Keratinocyte (primary cell): Measurements from ENCODE around the gene ZBTB34. TPM values are rescaled to one million over a fixed set of nuclear protein-coding genes. Genes with fewer than 3 reads are reported as not detected.
A peak's percentile ranks its signal among the peaks of the same experiment; 100 is the strongest.

ENCODE experiments used
- DNase-seq: peaks from one replicate; pipeline ENCODE4 v3.0.0-alpha.2; 2011; ENCODE audit warnings: low read depth, missing footprints, low spot score
- FAIRE-seq: peaks from 2 replicates; lab custom pipeline; 2011; peaks lifted over from hg19 to GRCh38; lab: Jason Lieb, UNC
- H2AFZ ChIP-seq: 2 replicates; pipeline ENCODE4 v1.6.0; 2012; ENCODE audit warnings: low read length, control low read depth, inconsistent platforms; ENCODE audit not compliant: control insufficient read depth
- H3K27ac ChIP-seq: 2 replicates; pipeline ENCODE4 v1.5.1; 2011; ENCODE audit warnings: low read length; ENCODE audit not compliant: control insufficient read depth, insufficient read depth
- H3K27me3 ChIP-seq: 3 replicates; pipeline ENCODE4 v1.6.0; 2011; ENCODE audit warnings: low read length; ENCODE audit not compliant: control insufficient read depth, insufficient read depth; ENCODE audit errors: extremely low read depth
- H3K36me3 ChIP-seq, 2 experiments: 2 replicates in 1 of 2; 3 replicates in 1 of 2; pipeline ENCODE4 v1.5.1; 2011; ENCODE audit warnings: low read length in 2 of 2, mild to moderate bottlenecking in 1 of 2; ENCODE audit not compliant: control insufficient read depth in 2 of 2, insufficient read depth in 2 of 2; ENCODE audit errors: extremely low read depth in 1 of 2
- H3K4me1 ChIP-seq: 3 replicates; pipeline ENCODE4 v1.5.1; 2011; ENCODE audit warnings: low read length; ENCODE audit not compliant: control insufficient read depth, insufficient read depth; ENCODE audit errors: extremely low read depth
- H3K4me2 ChIP-seq: 3 replicates; pipeline ENCODE4 v1.6.0; 2011; ENCODE audit warnings: low read depth, low read length; ENCODE audit not compliant: control insufficient read depth, insufficient read depth; ENCODE audit errors: extremely low read depth
- H3K4me3 ChIP-seq, 3 experiments: fragments of 200-600 bp in 1 of 3; sonication (generic) in 1 of 3; 2 replicates in 2 of 3; 3 replicates in 1 of 3; pipeline ENCODE4 v1.5.1; 2011 to 2016; ENCODE audit warnings: low read length in 3 of 3, mild to moderate bottlenecking in 3 of 3, control low read depth in 2 of 3, inconsistent platforms in 1 of 3, low read depth in 1 of 3, mixed read lengths in 1 of 3, mixed run types in 1 of 3, moderate library complexity in 1 of 3; ENCODE audit not compliant: control insufficient read depth in 2 of 3, insufficient read depth in 2 of 3; ENCODE audit errors: extremely low read depth in 1 of 3
- H3K79me2 ChIP-seq: 2 replicates; pipeline ENCODE4 v1.6.0; 2012; ENCODE audit warnings: low read length; ENCODE audit not compliant: control insufficient read depth, insufficient read depth
- H3K9ac ChIP-seq: 3 replicates; pipeline ENCODE4 v1.6.0; 2011; ENCODE audit warnings: low read length; ENCODE audit not compliant: control insufficient read depth, insufficient read depth; ENCODE audit errors: extremely low read depth
- H3K9me1 ChIP-seq: 3 replicates; pipeline ENCODE4 v1.6.0; 2011; ENCODE audit warnings: low read length; ENCODE audit not compliant: control insufficient read depth, insufficient read depth; ENCODE audit errors: extremely low read depth
- H3K9me3 ChIP-seq: 2 replicates; pipeline ENCODE4 v1.5.1; 2012; ENCODE audit warnings: low read depth, low read length; ENCODE audit not compliant: control insufficient read depth
- H4K20me1 ChIP-seq: 3 replicates; pipeline ENCODE4 v1.6.0; 2011; ENCODE audit warnings: low read length; ENCODE audit not compliant: control insufficient read depth, insufficient read depth; ENCODE audit errors: extremely low read depth
- CTCF ChIP-seq, 3 experiments: IDR thresholded peaks in 1 of 3; conservative IDR thresholded peaks in 1 of 3; optimal IDR thresholded peaks in 1 of 3; 2 replicates in 2 of 3; 3 replicates in 1 of 3; pipeline versions ENCODE3 to v1.5.1; 2011; ENCODE audit warnings: low read length in 3 of 3, mild to moderate bottlenecking in 3 of 3, moderate library complexity in 2 of 3, control low read depth in 1 of 3, inconsistent platforms in 1 of 3; ENCODE audit not compliant: insufficient read depth in 2 of 3; ENCODE audit errors: extremely low read depth in 1 of 3
- EZH2 ChIP-seq: IDR thresholded peaks from one replicate; pipeline ENCODE4 v1.6.1; 2012; ENCODE audit warnings: inconsistent platforms, mild to moderate bottlenecking, low read length, moderate library complexity
- dilution Hi-C: fragments of 300-500 bp; cut with MboI; formaldehyde crosslinking; loops from one replicate; pipeline ENCODE4 v1.7.0; 2020; ENCODE audit warnings: low sequenced_read_pairs; ENCODE audit not compliant: extremely low pct_ligation_motif_present
- polyA plus RNA-seq, 5 experiments: library from polyadenylated mRNA; depleted of rRNA in 3 of 5; stranded (reverse) in 3 of 5; stranded (forward) in 1 of 5; unstranded in 1 of 5; fragments of >200 nt; gene quantifications; 1 replicate in 1 of 5; 2 replicates in 3 of 5; 3 replicates in 1 of 5; pipeline versions ENCODE4 v1.2.1 to v1.2.3, GENCODE V29; 2011 to 2012; ENCODE audit warnings: missing spikeins in 2 of 5, low read depth in 1 of 5, low replicate concordance in 1 of 5

Gene ZBTB34
- polyA plus RNA-seq, 1 donor (not counting 4 experiments of a cell fraction or from before 2014, with no cell fraction given) = 6.4 TPM

DNA sequence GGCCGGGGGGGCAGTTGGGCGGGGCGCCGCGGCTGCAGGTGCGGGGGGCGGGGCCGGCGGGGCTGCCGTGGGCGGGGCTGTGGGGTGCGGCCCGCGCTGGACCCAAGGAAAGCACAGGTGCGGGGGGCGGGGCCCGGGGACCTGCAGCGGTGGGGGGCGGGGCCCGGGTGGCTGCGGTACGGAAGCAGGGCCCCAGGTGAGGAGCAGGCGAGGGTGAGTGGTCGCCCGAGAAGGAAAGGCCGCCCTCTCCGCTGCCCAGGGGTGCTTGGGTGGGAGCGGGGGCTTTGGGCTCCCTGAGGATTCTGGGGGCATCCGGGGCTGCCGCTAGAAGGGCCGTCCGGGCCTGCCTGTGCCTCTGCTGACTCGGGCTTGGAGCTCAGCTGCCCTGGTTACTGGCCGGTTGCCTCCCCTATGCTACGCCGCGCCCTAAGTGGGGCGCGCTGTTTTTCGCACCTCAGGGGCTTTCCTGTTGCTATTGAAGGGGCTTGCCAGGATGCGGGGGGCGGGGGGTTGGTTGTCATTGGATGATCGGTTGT is 54.9 kb downstream of the ZBTB34 start:
- H3K36me3 ChIP-seq = no peaks in the 10 kb centered on the region
- no peaks in the 10 kb centered on the region for H4K20me1 ChIP-seq
- H3K4me2 ChIP-seq = peak overlapping the region; percentile 63
- dilution Hi-C loops = no loop called here
- H3K4me3 ChIP-seq = peak overlapping the region; percentile 10 to 56 (median 25)
- FAIRE-seq = no peak
- no peak overlapping the region for H2AFZ ChIP-seq
- TF ChIP-seq EZH2 (no peak), CTCF (optimal IDR thresholded peaks at IDR 0.05 in 1 of 3, IDR thresholded peaks at IDR 0.05 in 1 of 3, conservative IDR thresholded peaks at IDR 0.05 in 1 of 3; ENCODE audit: extremely low read depth in 1 of 3, insufficient read depth in 2 of 3, low read length in 3 of 3) (no peak)
- H3K79me2 ChIP-seq = no peaks in the 10 kb centered on the region
- DNase-seq = no peak
- H3K4me1 ChIP-seq = peaks cover 12% of the 10 kb centered on the region
- peaks cover 3% of the 10 kb centered on the region for H3K27me3 ChIP-seq
- H3K9me1 ChIP-seq = no peaks in the 10 kb centered on the region
- H3K27ac ChIP-seq = no peak overlapping the region
- H3K9ac ChIP-seq = no peak overlapping the region
- H3K9me3 ChIP-seq = no peaks in the 10 kb centered on the region

DNA sequence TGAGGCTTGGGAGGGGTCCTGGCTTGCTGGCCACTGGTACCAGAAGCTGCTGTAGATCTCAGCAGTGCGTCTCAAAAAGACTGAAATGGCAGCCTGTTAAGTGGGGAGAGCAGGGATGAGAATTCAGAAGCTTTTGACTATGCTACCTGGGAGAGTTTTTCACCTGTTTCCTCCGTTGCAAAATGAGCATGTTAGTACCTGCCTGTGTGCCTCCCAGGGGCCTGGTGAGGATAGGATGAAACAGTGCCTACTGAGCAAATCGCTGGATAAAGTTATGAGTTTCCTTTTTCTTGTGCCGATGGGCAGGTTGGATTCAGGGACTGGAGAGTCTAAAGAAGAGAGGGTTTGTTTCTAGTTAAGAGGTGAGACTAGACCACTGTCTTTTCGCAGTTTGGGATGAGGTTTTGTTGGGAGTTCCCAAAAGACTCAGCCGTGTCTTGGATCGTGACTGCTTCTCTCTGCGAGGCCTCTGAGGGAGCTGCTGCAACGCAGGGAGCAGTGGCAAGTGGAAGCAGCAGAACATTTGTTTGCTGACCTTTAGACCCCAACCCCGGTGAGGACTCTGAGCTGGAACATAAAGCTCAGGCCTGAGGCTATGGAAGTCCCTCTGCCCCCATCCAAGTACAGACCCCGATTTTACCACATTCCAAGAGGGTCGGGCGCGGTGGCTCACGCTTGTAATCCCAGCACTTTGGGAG is 55.6 kb downstream of the ZBTB34 start:
- Histone ChIP-seq H3K4me3 (peak overlapping the region in 2 of 3 experiments; percentile 10 to 56), H3K79me2 (no peaks in the 10 kb centered on the region), H3K4me2 (peak overlapping the region; percentile 63), H3K4me1 (peaks cover 12% of the 10 kb centered on the region), H3K9me3 (no peaks in the 10 kb centered on the region), H2AFZ (no peak overlapping the region), H3K9ac (no peak overlapping the region), H3K36me3 (no peaks in the 10 kb centered on the region), H3K9me1 (no peaks in the 10 kb centered on the region), H3K27ac (no peak overlapping the region), H3K27me3 (peaks cover 3% of the 10 kb centered on the region), H4K20me1 (no peaks in the 10 kb centered on the region)
- no peak for TF ChIP-seq CTCF (optimal IDR thresholded peaks at IDR 0.05 in 1 of 3, IDR thresholded peaks at IDR 0.05 in 1 of 3, conservative IDR thresholded peaks at IDR 0.05 in 1 of 3; ENCODE audit: extremely low read depth in 1 of 3, insufficient read depth in 2 of 3, low read length in 3 of 3)
- no peak for TF ChIP-seq EZH2
- FAIRE-seq (peak; percentile 87), DNase-seq (peak; percentile 5)
- dilution Hi-C loops = no loop called here
